Measurements from ENCODE around the gene SLC8A3.

Gene SLC8A3

GRCh38 chr14:70108419-70108818, 80.3 kb downstream of the SLC8A3 start:
- no peak for DNase-seq

- no peak for DNase-seq
Measured at GRCh38 chr14:70107309-70107708, 81.4 kb downstream of the SLC8A3 start.

GRCh38 chr14:70100071-70100470, 88.7 kb downstream of the SLC8A3 start:
- no peak for DNase-seq

GRCh38 chr14:70098250-70098809, 90.4 kb downstream of the SLC8A3 start:
- DNase-seq = no peak

- DNase-seq = no peak
Measured at GRCh38 chr14:70097576-70098249, 91.0 kb downstream of the SLC8A3 start.

- DNase-seq = no peak
Measured at GRCh38 chr14:70096866-70097265, 91.9 kb downstream of the SLC8A3 start.

GRCh38 chr14:70094631-70095030, 94.1 kb downstream of the SLC8A3 start:
- DNase-seq = no peak

GRCh38 chr14:70094106-70094505, 94.6 kb downstream of the SLC8A3 start:
- no peak for DNase-seq

- DNase-seq = no peak
Measured at GRCh38 chr14:70093156-70093555, 95.6 kb downstream of the SLC8A3 start.

GRCh38 chr14:70087380-70087697, 101.4 kb downstream of the SLC8A3 start:
- no peak for DNase-seq

- no peak for DNase-seq
Measured at GRCh38 chr14:70086685-70087379, 101.9 kb downstream of the SLC8A3 start.

GRCh38 chr14:70084226-70084625, 104.5 kb downstream of the SLC8A3 start:
- DNase-seq = no peak

GRCh38 chr14:70082394-70082793, 106.4 kb downstream of the SLC8A3 start:
- no peak for DNase-seq

GRCh38 chr14:70080076-70080475, 108.7 kb downstream of the SLC8A3 start:
- DNase-seq = no peak

GRCh38 chr14:70078329-70078728, 110.4 kb downstream of the SLC8A3 start:
- DNase-seq = no peak

- DNase-seq = no peak
Measured at GRCh38 chr14:70077720-70078119, 111.0 kb downstream of the SLC8A3 start.

GRCh38 chr14:70077005-70077404, 111.7 kb downstream of the SLC8A3 start:
- DNase-seq = no peak

GRCh38 chr14:70073924-70074566, 114.7 kb downstream of the SLC8A3 start:
- DNase-seq = peak; percentile 24 to 29

- no peak for DNase-seq
Measured at GRCh38 chr14:70069186-70069585, 119.6 kb downstream of the SLC8A3 start.

GRCh38 chr14:70067810-70068209, 120.9 kb downstream of the SLC8A3 start:
- no peak for DNase-seq

- DNase-seq = no peak
Measured at GRCh38 chr14:70064136-70064865, 124.5 kb downstream of the SLC8A3 start.

- no peak for DNase-seq
Measured at GRCh38 chr14:70061108-70061507, 127.6 kb downstream of the SLC8A3 start.

GRCh38 chr14:70059545-70059944, 129.2 kb downstream of the SLC8A3 start:
- DNase-seq = no peak

All from CD4-positive, alpha-beta T cell treated with Interleukin-1 beta for 1 hour (primary cell).